Chondrocyte (in vitro differentiated cells): Measurements from ENCODE around the gene DGLUCY. TPM values are rescaled to one million over a fixed set of nuclear protein-coding genes. Genes with fewer than 3 reads are reported as not detected.
A peak's percentile ranks its signal among the peaks of the same experiment; 100 is the strongest.

Experiments
- DNase-seq: peaks from one replicate; pipeline ENCODE4 v3.0.0; 2021; ENCODE audit warnings: mixed read lengths, low spot score
- H3K27ac Mint-ChIP-seq: one replicate; pipeline ENCODE4 v1.8.0; 2021; ENCODE audit warnings: mild to moderate bottlenecking, moderate library complexity, mixed read lengths; ENCODE audit not compliant: unreplicated experiment
- H3K27me3 Mint-ChIP-seq: 2 replicates; pipeline ENCODE4 v1.8.0; 2021; ENCODE audit warnings: low read depth, mixed read lengths
- H3K36me3 Mint-ChIP-seq: 2 replicates; pipeline ENCODE4 v1.8.0; 2021; ENCODE audit warnings: low read depth, mixed read lengths
- H3K4me1 Mint-ChIP-seq: 2 replicates; pipeline ENCODE4 v1.8.0; 2021; ENCODE audit warnings: low read depth, mild to moderate bottlenecking, mixed read lengths
- H3K4me3 Mint-ChIP-seq: one replicate; pipeline ENCODE4 v1.8.0; 2021; ENCODE audit warnings: mild to moderate bottlenecking, moderate library complexity, mixed read lengths; ENCODE audit not compliant: unreplicated experiment
- H3K9me3 Mint-ChIP-seq: 2 replicates; pipeline ENCODE4 v1.8.0; 2021; ENCODE audit warnings: low read depth, mixed read lengths
- CTCF ChIP-seq: fragments of 200-600 bp; sonication (generic); IDR thresholded peaks from 2 replicates; pipeline ENCODE4 v1.5.0; 2021; ENCODE audit warnings: antibody characterized with exemption, mild to moderate bottlenecking, moderate library complexity
- total RNA-seq: library from RNA; stranded (reverse); gene quantifications from 3 replicates; pipeline ENCODE4 v1.2.1, GENCODE V29; 2021

The DGLUCY gene
- total RNA-seq, 1 donor from 2014 or later: 9.3 TPM

- Mint-ChIP-seq H3K4me1 (no peaks in the 10 kb centered on the region), H3K4me3 (no peak overlapping the region), H3K9me3 (peaks cover 5% of the 10 kb centered on the region), H3K36me3 (peaks cover 3% of the 10 kb centered on the region), H3K27me3 (no peaks in the 10 kb centered on the region), H3K27ac (no peak overlapping the region)
- no peak for TF ChIP-seq CTCF
- DNase-seq: no peak
These were observed 14.8 kb downstream of the DGLUCY start for GRCh38 chr14:91128699-91129098.

- H3K36me3 Mint-ChIP-seq: peaks cover 3% of the 10 kb centered on the region
These were observed 15.4 kb downstream of the DGLUCY start for GRCh38 chr14:91129261-91129660.

DNA sequence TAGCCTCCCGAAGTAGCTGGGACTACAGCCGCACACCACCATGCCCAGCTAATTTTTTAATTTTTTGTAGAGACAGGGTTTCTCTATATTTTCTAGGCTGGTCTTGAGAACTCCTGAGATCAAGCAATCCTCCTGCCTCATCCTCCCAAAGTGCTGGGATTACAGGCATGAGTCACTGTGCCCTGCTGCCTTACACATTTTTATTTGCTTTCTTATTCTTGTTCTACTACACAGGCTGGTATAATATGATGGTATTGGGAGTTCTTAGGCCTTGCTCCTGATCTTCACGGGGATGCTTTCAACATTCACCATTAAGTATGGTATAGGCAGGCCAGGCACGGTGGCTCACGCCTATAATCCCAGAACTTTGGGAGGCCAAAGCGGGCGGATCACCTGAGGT lies 21.2 kb downstream of the DGLUCY start:
- Mint-ChIP-seq H3K27ac (no peak overlapping the region), H3K9me3 (no peaks in the 10 kb centered on the region)

More at GRCh38 chr14:91129261-91129660, 15.4 kb downstream of the DGLUCY start:
- TF ChIP-seq CTCF: no peak
- no peaks in the 10 kb centered on the region for H3K4me1 Mint-ChIP-seq
- no peaks in the 10 kb centered on the region for H3K27me3 Mint-ChIP-seq
- no peak overlapping the region for H3K27ac Mint-ChIP-seq
- no peak for DNase-seq
- peaks cover 5% of the 10 kb centered on the region for H3K9me3 Mint-ChIP-seq
- H3K4me3 Mint-ChIP-seq: no peak overlapping the region

DNA sequence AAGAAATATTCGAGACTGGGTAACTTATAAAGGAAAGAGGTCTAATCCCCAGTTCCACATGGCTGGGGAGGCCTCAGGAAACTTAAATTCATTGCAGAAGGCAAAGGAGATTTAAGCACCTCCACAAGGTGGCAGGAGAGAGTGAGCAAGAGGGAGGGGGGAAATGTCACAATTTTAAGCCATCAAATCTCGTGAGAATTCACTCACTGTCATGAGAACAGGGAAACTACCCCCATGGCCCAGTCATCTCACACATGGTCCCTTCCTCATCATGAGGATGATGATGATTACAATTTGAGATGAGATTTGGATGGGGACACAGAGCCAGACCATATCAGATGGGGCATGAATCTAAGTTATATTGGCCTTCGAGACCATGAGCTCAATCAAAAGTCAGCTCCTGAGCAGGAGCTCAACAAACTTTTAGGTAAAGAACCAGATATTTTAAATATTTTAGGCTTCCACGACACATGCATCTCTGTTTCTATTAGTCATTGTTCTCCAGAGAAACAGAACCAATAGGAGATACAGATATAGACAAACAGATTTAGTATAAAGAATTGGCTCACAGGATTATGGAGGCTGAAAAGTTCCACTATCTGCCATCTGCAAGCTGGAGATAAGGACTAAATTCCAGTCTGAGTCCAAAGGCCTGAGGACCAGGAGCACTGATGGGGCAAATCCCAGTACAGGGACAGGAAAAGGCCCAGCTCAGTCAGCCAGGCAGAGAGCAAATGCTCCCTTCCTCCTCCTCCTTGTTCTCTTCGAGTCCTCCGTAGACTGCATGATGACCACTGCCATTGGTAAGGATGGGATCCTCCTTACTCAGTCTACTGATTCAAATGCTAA lies 24.9 kb downstream of the DGLUCY start:
- Mint-ChIP-seq H3K4me3 (no peak overlapping the region), H3K27ac (no peak overlapping the region), H3K36me3 (no peaks in the 10 kb centered on the region), H3K27me3 (peaks cover 2% of the 10 kb centered on the region), H3K4me1 (peaks cover 8% of the 10 kb centered on the region), H3K9me3 (no peaks in the 10 kb centered on the region)
- DNase-seq: no peak
- TF ChIP-seq CTCF: peak; percentile 71

More for the DNA sequence above, 21.2 kb downstream of the DGLUCY start:
- no peak for DNase-seq
- Mint-ChIP-seq H3K36me3 (no peaks in the 10 kb centered on the region), H3K27me3 (peaks cover under 1% of the 10 kb centered on the region), H3K4me3 (no peak overlapping the region), H3K4me1 (peaks cover 1% of the 10 kb centered on the region)
- TF ChIP-seq CTCF: no peak

DNA sequence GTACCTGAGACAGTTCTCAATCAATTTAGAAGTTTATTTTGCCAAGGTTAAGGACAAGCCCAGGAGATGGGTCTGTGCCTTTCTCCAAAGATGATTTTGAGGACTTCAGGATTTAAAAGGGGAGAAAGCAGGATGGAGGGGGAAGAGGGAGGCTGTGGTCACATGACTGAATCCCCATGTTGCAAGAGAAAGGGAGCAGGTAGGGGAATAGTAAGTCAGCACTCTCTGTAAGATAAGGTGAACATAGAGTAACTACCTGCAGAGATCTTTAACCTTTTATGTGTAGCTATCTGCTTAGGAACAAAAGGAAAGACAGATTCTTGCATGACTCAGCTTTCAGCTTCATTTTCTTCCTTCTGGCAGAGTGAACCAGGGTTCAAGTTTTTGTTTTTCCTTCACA lies 25.9 kb downstream of the DGLUCY start:
- no peak overlapping the region for H3K4me3 Mint-ChIP-seq
- peaks cover 2% of the 10 kb centered on the region for H3K27me3 Mint-ChIP-seq
- no peak for DNase-seq
- no peak overlapping the region for H3K27ac Mint-ChIP-seq
- peaks cover 19% of the 10 kb centered on the region for H3K4me1 Mint-ChIP-seq
- no peak for TF ChIP-seq CTCF
- H3K36me3 Mint-ChIP-seq: no peaks in the 10 kb centered on the region
- no peaks in the 10 kb centered on the region for H3K9me3 Mint-ChIP-seq
